Cerebellar cortex (tissue), 1 donor: ENCODE measurements around the gene MROH2B.

Experiments used
- DNase-seq: peaks from one replicate; pipeline ENCODE4 v3.0.0-alpha.2; 2015; ENCODE audit warnings: low spot score

MROH2B gene

DNA sequence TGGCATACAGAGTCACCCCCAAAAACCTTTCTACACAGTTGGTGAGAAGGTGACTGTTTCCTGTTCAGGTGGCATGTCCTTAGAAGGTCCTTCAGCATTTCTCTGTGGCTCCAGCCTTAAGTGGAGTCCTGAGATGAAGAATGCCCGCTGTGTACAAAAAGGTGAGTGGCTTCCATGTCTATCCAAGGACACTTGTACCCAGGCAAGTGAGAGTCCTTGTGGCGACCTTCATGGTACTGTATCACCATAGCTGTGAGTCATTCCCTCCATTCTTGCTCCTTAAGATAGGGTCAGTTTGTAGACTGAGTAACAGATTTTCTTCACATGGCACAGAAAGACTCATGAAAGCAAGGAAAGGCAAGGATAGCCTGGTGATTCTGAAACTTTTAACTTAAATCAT lies 98.7 kb downstream of the MROH2B start:
- no peak for DNase-seq

GRCh38 chr5:40962207-40962955 lies 108.8 kb downstream of the MROH2B start:
- DNase-seq = no peak

GRCh38 chr5:40960037-40960436 lies 111.1 kb downstream of the MROH2B start:
- DNase-seq = no peak

- no peak for DNase-seq
Measured at GRCh38 chr5:40958811-40959210, 112.3 kb downstream of the MROH2B start.

- no peak for DNase-seq
Measured at GRCh38 chr5:40957048-40957447, 114.1 kb downstream of the MROH2B start.

GRCh38 chr5:40955313-40955712 lies 115.8 kb downstream of the MROH2B start:
- DNase-seq = no peak
